Bronchial epithelial cell (primary cell): Measurements from ENCODE around the gene LIG3. TPM values are rescaled to one million over a fixed set of nuclear protein-coding genes. Genes with fewer than 3 reads are reported as not detected.
"Not testable (repeated sequence)": the region's sequence is repeated elsewhere in the genome, so short reads cannot be mapped to it uniquely, and the experiment has no call there.

Experiments
- DNase-seq: peaks from one replicate; pipeline ENCODE4 v3.0.0-alpha.2; 2010; ENCODE audit warnings: low read depth
- FAIRE-seq: peaks from 2 replicates; lab custom pipeline; 2011; peaks lifted over from hg19 to GRCh38; lab: Jason Lieb, UNC
- H3K27me3 ChIP-seq: 2 replicates; pipeline ENCODE4 v1.5.1; 2011; ENCODE audit warnings: low read length; ENCODE audit not compliant: control insufficient read depth, insufficient read depth
- H3K36me3 ChIP-seq: 2 replicates; pipeline ENCODE4 v1.5.1; 2011; ENCODE audit warnings: low read length; ENCODE audit not compliant: control insufficient read depth, insufficient read depth
- H3K4me3 ChIP-seq: 2 replicates; pipeline ENCODE4 v1.5.1; 2011; ENCODE audit warnings: mild to moderate bottlenecking, low read depth, low read length, control low read depth
- CTCF ChIP-seq: IDR thresholded peaks from 2 replicates; pipeline ENCODE4 v1.5.1; 2011; ENCODE audit warnings: mild to moderate bottlenecking, moderate library complexity, low read length, control low read depth, inconsistent platforms; ENCODE audit not compliant: insufficient read depth, severe bottlenecking
- total RNA-seq: library from RNA; depleted of rRNA; stranded (reverse); fragments of >200 nt; gene quantifications from 2 replicates; pipeline ENCODE4 v1.2.1, GENCODE V29; 2014

LIG3 gene
- total RNA-seq, 1 donor from 2014 or later: 39.5 TPM

- peaks cover 1% of the 10 kb centered on the region for H3K36me3 ChIP-seq
- FAIRE-seq: no peak
- H3K4me3 ChIP-seq: no peak overlapping the region
- H3K27me3 ChIP-seq: no peaks in the 10 kb centered on the region
- no peak for DNase-seq
- TF ChIP-seq CTCF: no peak
Measured at GRCh38 chr17:35030780-35031179, 50.5 kb downstream of the LIG3 start.

DNA sequence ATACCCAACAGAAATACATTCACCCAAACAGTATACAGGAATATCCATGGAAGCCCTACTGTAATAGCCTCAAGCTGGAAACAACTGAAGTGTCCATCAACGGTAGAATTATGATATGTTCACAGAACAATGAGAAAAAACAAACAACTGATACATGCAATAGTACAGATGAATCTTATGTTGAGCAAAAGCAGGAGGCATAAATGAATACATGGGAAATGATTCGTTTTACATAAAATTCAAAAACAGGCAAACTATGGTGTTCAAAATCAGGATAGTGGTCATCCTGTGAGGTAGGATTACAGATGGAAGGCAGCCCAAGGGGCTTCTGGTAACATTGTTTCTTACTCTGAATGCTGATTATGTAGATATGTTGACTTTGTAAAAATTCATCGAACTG lies 58.1 kb downstream of the LIG3 start:
- FAIRE-seq: no peak
- no peak overlapping the region for H3K4me3 ChIP-seq
- no peaks in the 10 kb centered on the region for H3K36me3 ChIP-seq
- DNase-seq: no peak
- TF ChIP-seq CTCF: no peak
- no peaks in the 10 kb centered on the region for H3K27me3 ChIP-seq

GRCh38 chr17:35041390-35041789 lies 61.1 kb downstream of the LIG3 start:
- no peaks in the 10 kb centered on the region for H3K27me3 ChIP-seq
- H3K4me3 ChIP-seq: no peak overlapping the region
- H3K36me3 ChIP-seq: no peaks in the 10 kb centered on the region
- no peak for FAIRE-seq
- DNase-seq: no peak
- TF ChIP-seq CTCF: no peak

GRCh38 chr17:35044181-35044580 lies 63.9 kb downstream of the LIG3 start:
- H3K4me3 ChIP-seq: no peak overlapping the region
- no peaks in the 10 kb centered on the region for H3K36me3 ChIP-seq
- no peaks in the 10 kb centered on the region for H3K27me3 ChIP-seq
- no peak for TF ChIP-seq CTCF
- DNase-seq (no peak), FAIRE-seq (no peak)

- H3K36me3 ChIP-seq, DNase-seq, H3K27me3 ChIP-seq, H3K4me3 ChIP-seq, FAIRE-seq: not testable (repeated sequence)
Measured at GRCh38 chr17:35045458-35045979, 65.2 kb downstream of the LIG3 start.

DNA sequence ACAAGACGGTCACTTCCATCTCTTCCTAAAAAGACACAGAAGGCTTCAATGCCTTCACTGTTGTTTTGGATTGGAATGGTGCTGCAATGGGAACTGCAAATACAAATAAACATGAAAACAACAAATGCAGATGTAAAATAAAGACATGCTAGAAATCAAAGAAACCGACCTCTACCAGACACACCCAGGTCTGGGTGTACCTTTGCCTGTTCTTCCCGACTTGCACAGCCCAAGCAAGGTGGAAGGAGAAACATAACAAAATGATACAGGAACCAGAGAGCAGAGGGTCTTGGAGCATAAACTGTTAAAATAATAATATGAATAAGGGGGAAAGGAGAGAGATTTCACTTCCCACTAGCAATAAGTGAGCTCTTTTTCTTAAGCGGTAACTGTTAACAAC lies 65.9 kb downstream of the LIG3 start:
- TF ChIP-seq CTCF: no peak
- Histone ChIP-seq H3K36me3 (no peaks in the 10 kb centered on the region), H3K4me3 (no peak overlapping the region), H3K27me3 (no peaks in the 10 kb centered on the region)
- DNase-seq (no peak), FAIRE-seq (no peak)
